Erythroblast (primary cell): ENCODE results near the gene ADORA2A.

Experiments
- GATA1 ChIP-seq: IDR thresholded peaks from 2 replicates; pipeline ENCODE4 v1.6.1; 2011; ENCODE audit warnings: low read depth, mild to moderate bottlenecking, control low read depth, low read length, moderate library complexity
- POLR2A ChIP-seq: IDR thresholded peaks from 2 replicates; pipeline ENCODE4 v1.6.1; 2011; ENCODE audit warnings: mild to moderate bottlenecking, low read length

GRCh38 chr22:24465566-24465965, 38.2 kb downstream of the ADORA2A start:
- TF ChIP-seq POLR2A: no peak
- no peak for TF ChIP-seq GATA1
